GM12864 (cell line): ENCODE results near the gene NDUFA5.
A peak's percentile ranks its signal among the peaks of the same experiment; 100 is the strongest.
"Not testable (repeated sequence)": the region's sequence is repeated elsewhere in the genome, so short reads cannot be mapped to it uniquely, and the experiment has no call there.

ENCODE experiments used
- DNase-seq: peaks from one replicate; pipeline ENCODE4 v3.0.0-alpha.2; 2011; ENCODE audit warnings: low read depth
- H3K4me3 ChIP-seq: 2 replicates; pipeline ENCODE4 v1.5.1; 2011; ENCODE audit warnings: mild to moderate bottlenecking, low read depth, low read length, control low read depth
- TF ChIP-seq, protein P1 (sequence below): IDR thresholded peaks from 2 replicates; pipeline ENCODE4 v1.5.1; 2011; ENCODE audit warnings: low read depth, mild to moderate bottlenecking, moderate library complexity, low read length, control low read depth, inconsistent platforms; ENCODE audit errors: missing control alignments

Gene NDUFA5

DNA sequence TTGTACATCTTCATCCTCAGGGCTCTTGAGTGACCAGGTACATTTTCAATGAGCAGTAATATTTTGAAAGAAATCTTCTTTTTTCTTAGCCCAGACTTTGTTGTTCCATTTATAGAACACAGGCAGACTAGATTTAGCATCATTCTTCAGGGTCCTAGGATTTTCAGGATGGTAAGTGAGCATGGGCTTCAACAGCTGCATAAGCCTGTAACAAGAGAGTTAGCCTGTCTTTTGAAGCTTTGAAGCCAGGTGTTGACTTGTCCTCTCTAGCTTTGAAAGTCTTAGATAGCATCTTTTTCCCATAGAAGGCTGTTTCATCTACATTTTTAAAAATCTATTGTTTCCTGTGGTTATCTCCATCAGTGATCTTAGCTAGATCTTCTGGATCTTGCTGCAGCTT lies 4.5 kb upstream of the NDUFA5 start:
- no peak overlapping the region for H3K4me3 ChIP-seq
- no peak for DNase-seq
- TF ChIP-seq, protein P1, sequence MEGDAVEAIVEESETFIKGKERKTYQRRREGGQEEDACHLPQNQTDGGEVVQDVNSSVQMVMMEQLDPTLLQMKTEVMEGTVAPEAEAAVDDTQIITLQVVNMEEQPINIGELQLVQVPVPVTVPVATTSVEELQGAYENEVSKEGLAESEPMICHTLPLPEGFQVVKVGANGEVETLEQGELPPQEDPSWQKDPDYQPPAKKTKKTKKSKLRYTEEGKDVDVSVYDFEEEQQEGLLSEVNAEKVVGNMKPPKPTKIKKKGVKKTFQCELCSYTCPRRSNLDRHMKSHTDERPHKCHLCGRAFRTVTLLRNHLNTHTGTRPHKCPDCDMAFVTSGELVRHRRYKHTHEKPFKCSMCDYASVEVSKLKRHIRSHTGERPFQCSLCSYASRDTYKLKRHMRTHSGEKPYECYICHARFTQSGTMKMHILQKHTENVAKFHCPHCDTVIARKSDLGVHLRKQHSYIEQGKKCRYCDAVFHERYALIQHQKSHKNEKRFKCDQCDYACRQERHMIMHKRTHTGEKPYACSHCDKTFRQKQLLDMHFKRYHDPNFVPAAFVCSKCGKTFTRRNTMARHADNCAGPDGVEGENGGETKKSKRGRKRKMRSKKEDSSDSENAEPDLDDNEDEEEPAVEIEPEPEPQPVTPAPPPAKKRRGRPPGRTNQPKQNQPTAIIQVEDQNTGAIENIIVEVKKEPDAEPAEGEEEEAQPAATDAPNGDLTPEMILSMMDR: no peak

DNA sequence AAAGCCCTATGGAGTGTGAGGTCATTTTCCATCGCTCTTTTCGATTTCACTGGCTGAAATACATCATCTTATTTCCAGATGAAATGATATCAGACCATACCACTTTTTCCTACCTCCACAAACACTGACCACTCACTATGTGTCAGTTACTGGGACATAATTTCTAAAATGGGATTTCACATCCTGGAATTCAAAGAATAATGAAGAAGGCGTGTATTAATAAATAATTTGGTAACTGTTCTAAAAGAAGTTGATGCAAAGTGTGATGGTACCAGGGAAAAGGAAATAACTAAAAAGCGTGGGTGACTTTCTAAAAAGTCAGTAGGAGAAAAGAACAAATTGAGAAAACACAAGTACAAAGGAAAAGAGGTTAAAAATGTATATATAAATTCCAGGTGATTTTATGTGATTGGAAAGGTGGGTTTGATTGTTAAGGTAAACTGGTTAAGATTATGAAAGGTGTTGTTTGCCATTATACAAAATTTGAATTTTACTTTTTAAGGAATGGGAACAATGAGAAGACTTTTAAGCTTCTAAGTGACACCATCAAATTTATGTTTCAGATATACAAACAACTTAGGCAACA lies 764 bp upstream of the NDUFA5 start:
- H3K4me3 ChIP-seq: peak overlapping the region; percentile 81
- no peak for DNase-seq
- TF ChIP-seq, protein P1: no peak

DNA sequence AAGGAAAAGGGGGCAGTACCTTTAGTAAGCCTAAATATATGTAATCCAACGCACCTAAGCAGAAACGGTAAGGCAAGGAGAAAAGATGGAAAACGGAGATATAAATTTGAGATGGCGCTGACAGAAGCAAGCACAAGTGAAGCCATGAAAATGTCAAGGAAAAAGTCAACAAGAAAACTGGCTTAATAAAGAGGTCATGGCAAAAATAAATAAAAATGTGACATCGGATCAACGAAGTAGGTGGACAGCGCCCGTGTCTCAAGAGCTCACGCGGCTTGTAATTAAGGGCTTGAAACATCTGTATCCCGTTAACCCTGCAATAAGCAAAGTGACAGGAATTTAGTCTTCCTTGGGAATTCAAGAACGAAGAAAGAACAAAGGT lies 611 bp downstream of the NDUFA5 start:
- TF ChIP-seq, protein P1: no peak
- peak overlapping the region; percentile 81 for H3K4me3 ChIP-seq
- DNase-seq: no peak

DNA sequence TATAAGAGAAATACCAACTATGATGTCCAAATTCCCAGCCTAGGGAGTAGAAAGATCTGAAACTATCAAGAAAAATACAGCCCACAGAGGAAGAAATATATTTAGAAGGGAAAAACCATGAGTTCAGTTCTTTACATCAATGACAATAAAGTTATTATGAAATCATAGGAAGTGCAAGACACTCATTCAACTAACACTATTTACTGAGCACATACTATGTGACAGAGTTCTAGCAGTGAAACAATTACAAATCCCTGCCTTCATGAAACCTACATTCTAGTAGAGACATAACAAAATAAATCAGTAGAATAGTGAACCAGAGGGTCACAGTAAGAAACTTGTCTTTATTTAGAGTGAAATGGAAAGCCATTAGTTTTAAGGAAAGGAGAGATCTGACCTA lies 2.1 kb downstream of the NDUFA5 start:
- TF ChIP-seq, protein P1: no peak
- DNase-seq: no peak
- H3K4me3 ChIP-seq: no peak overlapping the region

DNA sequence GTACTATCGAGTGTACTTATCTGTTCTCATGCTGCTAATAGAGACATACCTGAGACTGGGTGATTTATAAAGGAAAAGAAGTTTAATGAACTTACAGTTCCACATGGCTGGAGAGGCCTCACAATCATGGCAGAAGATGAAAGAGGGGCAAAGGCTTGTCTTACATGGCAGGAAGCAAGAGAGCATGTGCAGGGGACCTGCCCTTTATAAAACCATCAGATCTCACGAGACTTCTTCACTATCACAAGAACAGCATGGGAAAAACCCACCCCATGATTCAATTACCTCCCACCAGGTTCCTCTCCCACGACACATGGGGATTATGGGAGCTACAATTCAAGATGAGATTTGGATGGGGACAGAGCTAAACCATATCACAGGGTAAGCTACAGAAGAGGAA lies 4.5 kb downstream of the NDUFA5 start:
- H3K4me3 ChIP-seq: no peak overlapping the region
- no peak for DNase-seq
- TF ChIP-seq, protein P1: no peak

DNA sequence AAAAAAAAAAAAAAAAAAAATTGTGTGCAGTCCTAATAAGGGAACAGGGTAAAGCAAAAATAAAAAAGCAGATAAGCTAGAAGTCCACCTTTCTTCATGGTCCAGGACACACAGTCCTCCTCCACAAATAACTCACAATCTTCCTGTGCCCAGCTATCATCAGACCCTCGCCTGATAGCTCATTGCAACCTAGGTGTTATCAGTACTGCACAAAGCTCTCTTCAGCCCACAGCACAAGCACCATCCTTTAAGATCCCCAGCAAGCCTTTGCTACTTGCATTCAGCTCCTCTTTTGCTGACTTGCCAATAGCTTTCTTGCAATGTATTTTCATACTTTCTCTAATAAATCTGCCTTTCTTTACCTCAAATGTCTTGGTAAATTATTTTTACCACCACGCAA lies 5.0 kb downstream of the NDUFA5 start:
- DNase-seq: no peak
- TF ChIP-seq, protein P1: no peak
- no peak overlapping the region for H3K4me3 ChIP-seq

DNA sequence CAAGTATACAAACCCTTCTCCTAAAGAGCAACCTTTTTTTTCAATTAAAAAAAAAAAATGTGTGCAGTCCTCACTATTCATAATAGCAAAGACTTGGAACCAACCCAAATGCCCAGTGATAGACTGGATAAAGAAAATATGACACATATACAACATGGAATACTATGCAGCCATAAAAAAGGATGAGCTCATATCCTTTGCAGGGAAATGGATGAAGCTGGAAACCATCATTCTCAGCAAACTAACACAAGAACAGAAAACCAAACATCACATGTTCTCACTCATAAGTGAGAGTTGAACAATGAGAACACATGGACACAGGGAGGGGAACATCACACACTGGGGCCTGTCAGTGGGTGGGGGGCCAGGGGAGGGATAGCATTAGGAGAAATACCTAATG lies 5.5 kb downstream of the NDUFA5 start:
- not testable (repeated sequence) for DNase-seq, H3K4me3 ChIP-seq
